GM19043 (cell line): ENCODE data around the gene ACO2.
"Not testable (repeated sequence)": the region's sequence is repeated elsewhere in the genome, so short reads cannot be mapped to it uniquely, and the experiment has no call there.

Experiments
- ATAC-seq: cut with Tn5 transposase; IDR thresholded peaks from one replicate; pipeline ENCODE4 v1.9.1; 2021; ENCODE audit warnings: low read depth; ENCODE audit not compliant: unreplicated experiment

Gene ACO2

GRCh38 chr22:41468381-41469217, at the start of gene ACO2, which contains the start of gene PHF5A:
TSS of gene ACO2 (plus strand) at chr22:41469117. CDS start at chr22:41469147, 30 bp downstream.
TSS of gene PHF5A (minus strand) at chr22:41468692. CDS start at chr22:41468653, 39 bp downstream.
- ATAC-seq: peak; percentile 84

GRCh38 chr22:41425660-41426365, 43.1 kb upstream of the ACO2 start:
- no peak for ATAC-seq

- no peak for ATAC-seq
These were observed 39.5 kb upstream of the ACO2 start for GRCh38 chr22:41429232-41429950.

GRCh38 chr22:41429951-41430332, 39.0 kb upstream of the ACO2 start:
- no peak for ATAC-seq

DNA sequence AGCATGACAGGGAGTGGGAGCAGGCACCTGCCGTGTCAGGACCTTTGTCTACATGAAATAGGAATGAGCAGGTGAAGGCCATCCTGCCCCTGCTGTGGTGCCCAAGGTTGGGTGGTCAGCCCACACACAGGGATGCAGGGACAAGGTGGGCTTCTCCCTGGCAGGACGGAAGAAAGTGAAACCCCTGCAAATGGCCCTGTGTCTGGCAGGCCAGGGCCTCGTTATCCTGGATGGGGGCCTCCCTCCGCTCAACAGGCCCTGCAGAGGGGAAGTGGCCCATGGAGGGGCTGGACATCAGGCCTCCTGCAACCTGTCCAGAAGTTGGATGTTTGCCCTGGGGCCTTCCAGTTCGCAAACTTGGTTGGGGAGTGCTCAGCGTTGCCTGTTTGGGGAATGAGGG, 37.3 kb upstream of the ACO2 start:
- no peak for ATAC-seq

DNA sequence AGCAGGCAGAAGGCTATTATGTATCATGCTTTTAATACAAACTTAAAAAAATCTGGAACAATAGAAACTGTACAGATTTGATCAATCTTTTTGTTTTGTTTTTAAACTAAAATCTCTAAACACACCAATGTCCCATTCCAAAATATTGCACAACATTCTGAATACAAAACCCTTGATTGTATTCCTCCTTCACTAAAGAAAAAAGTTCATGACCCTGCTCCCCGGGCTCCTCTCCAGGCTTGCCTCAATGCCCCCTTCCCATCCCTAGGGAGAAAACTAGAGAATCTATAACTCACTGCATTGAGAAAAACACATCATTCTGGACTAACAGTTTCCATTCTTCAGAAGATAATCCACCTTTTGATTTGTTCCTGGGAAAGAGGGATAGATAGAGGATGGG, 35.4 kb upstream of the ACO2 start:
- ATAC-seq: not testable (repeated sequence)

DNA sequence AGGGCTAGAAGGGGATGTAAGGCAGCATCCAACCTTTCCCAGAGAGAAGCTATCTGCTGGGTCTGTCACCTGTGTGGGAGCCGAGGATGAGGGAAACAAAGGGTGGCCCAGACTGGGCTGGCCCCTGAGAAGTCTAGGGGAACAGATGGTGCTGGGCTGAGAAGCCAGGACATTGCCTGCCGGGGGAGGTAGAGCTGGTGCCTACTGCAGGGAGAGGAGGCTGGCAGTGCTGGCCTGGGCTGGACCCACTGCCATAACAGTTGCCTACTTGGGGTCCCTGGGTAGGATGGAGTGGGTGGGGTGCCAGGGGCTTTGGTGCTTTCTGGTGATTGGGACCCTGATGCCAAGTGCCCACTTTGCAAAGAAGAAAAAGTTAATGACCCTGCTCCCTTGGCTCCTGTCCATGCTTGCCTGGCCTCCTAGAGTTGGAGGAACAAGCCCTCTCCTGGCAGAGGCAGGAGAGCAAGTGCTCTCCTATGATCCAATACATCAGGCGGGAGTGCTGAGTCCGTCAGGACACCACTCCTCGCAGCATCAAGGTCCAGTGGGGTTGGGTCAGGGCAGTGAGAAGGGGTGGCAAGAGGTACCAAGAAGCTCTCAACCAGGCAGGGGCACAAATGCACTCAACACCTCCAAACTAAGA, 34.4 kb upstream of the ACO2 start:
- ATAC-seq: not testable (repeated sequence)

DNA sequence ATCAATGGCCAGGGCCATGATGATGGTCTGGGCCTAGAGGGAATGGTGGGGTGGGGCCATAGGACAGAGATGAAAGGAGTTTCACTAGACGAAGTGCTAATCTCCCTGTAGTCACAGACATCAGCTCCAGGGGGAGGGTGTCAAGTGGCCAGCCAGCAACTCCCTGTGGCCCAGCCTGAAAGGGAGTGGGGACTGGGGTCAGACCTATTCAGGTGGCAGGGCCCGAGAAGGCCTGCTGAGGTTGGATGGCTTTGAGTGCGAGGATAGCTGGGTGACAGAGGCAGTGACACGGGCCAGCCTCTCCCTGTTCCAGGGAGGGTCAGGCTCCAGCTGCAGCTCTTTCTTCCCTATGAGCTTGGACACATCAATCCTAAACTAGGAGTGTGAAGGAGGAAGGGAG, 33.4 kb upstream of the ACO2 start:
- no peak for ATAC-seq

GRCh38 chr22:41436322-41437113, 32.4 kb upstream of the ACO2 start:
- ATAC-seq: no peak

- ATAC-seq: no peak
These were observed 31.7 kb upstream of the ACO2 start for GRCh38 chr22:41437198-41437597.

DNA sequence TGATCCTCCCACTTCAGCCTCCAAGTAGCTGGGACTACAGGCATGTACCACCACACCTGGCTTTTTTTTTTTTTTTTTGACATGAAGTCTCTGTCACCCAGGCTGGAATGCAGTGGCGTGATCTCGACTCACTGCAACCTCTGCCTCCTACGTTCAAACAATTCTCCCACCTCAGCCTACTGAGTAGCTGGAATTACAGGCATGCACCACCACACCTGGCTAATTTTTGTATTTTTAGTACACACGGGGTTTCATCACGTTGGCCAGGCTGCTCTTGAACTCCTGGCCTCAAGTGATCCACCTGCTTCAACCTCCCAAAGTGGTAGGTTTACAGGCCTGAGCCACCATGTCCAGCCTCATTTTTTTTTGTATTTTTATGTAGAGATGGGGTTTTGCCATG, 28.4 kb upstream of the ACO2 start:
- not testable (repeated sequence) for ATAC-seq

- no peak for ATAC-seq
These were observed 26.6 kb upstream of the ACO2 start for GRCh38 chr22:41442240-41442792.

GRCh38 chr22:41444360-41445128, 24.4 kb upstream of the ACO2 start:
- ATAC-seq: peak; percentile 52

GRCh38 chr22:41445129-41446056, 23.5 kb upstream of the ACO2 start:
- ATAC-seq: no peak

DNA sequence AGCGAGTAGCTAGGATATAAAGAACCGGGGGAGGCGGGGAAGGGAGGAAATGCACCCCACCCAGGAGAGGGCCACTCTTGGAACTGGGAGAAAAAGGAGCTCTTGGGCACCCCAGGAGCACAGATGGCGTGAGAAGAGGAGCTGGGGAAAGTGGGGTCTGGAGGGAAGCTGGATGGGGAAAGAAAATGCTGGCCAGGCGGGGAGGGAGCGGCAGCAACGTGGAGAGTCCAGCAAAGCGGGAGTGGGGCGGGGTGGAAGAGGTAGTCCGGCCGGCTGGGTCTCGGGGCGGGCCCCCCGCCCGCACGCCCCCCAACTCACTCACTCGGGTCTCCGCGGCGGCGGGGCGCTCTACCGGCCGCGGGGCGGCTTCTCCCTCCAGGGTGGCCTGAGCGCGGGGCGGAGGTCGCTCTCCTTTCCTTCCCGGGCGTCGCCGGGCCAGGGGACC, 22.8 kb upstream of the ACO2 start:
- ATAC-seq: no peak

DNA sequence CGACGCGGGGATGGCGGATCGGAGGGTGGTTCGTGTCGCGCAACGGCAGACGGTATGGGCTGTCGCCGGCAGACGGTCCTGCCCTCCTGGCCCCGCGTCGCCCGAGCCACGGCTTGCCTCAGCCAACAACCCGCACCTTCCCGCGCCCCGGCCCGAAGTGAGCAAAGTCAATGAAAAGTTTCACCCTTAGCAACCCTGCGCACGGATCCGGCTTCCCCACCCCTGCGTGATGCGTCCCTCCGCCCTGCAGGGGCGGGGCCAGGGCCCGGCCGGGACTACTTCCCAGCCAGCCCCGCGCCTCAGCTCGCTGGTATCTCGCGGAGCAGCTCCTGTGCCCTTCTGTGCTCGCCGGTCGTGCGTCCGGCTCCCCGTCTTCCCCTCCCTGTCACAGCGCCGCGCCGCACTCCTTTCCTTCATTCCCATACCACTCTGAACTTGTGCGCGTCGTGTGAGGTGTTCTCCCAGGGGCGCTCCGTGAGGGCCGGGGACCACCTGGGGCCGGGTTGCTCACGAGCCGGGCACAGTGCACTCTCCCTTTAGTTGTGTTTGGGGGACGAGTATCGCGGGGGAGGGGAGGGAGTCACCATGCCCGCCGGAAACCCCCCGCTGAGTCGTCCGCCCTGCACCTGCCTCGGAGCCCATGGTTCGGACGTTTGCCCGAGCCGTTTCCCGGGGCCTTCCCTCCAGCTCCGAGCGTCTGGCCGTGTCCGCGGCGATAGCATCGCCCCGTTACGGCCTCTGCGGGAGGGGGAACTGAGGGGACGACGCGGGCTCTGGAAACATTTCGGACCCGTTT, 22.1 kb upstream of the ACO2 start, which contains the start of gene TOB2:
TOB2 (minus strand) TSS at position 163 of the 796 bp plus-strand sequence. CDS start 9,456 bp downstream, outside the sequence.
- ATAC-seq: peak; percentile 34
